Left renal cortex interstitium (tissue), 4 donors: Measurements from ENCODE around the gene FLVCR2. TPM values are rescaled to one million over a fixed set of nuclear protein-coding genes. Genes with fewer than 3 reads are reported as not detected.

Experiments used
- DNase-seq, 4 donors: peaks; one replicate each; pipeline ENCODE4 v3.0.0-alpha.2; 2013; ENCODE audit warnings: low read depth in 4 of 4, low spot score in 2 of 4, missing footprints in 1 of 4
- polyA plus RNA-seq, 4 donors: library from polyadenylated mRNA; unstranded; fragments of 120-200 nt; gene quantifications; one replicate each; pipeline ENCODE4 v1.2.1, GENCODE V29; 2013; ENCODE audit not compliant: insufficient read length in 4 of 4

The FLVCR2 gene
- 1 to 10 TPM; 5.5 to 8.8 (median 7.3) TPM for polyA plus RNA-seq

GRCh38 chr14:75578102-75578785, at the start of gene FLVCR2:
Gene FLVCR2 (plus strand): TSS chr14:75578620. CDS start chr14:75578973, 353 bp downstream.
- peak; percentile 17 to 55 (median 40) for DNase-seq

- no peak for DNase-seq
These were observed 47.2 kb upstream of the FLVCR2 start for GRCh38 chr14:75531256-75531655.

GRCh38 chr14:75531660-75532317, 46.6 kb upstream of the FLVCR2 start:
- no peak for DNase-seq

DNA sequence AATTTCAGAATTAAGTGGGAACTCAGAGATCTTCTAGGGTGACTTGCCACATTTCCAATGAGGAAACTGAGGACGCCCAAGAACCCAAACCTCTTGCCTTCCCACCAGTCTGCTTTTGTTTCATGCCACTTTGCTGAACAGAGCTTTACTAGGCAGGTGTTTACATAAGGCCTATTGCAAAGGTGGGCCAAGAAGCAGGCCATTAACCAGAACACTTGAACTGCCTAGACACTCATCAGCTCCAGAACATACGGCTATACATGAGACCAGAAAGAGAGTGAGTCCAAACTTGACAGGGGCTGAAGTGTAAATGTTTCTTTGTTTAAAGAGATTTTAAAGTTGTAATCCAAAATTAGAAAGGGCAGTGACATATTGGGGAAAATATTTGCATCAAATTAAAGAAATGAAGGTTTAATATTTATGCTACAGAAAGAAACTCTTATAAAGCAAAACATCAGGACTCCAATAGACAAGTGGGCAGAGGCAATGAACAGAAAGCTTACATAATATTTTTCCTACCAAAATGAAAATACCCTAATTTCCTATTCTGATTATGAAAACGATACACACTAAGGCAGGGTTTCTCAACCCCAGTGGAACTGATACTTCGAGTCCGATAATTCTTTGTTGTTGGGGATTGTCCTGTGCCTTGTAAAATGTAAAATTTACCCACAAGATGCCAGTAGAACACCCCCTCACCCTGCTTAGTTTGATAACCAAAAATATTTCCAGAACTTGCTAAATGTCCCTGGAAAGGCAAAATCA, 44.4 kb upstream of the FLVCR2 start:
- DNase-seq = no peak

- no peak for DNase-seq
These were observed 43.1 kb upstream of the FLVCR2 start for GRCh38 chr14:75535164-75535898.

DNA sequence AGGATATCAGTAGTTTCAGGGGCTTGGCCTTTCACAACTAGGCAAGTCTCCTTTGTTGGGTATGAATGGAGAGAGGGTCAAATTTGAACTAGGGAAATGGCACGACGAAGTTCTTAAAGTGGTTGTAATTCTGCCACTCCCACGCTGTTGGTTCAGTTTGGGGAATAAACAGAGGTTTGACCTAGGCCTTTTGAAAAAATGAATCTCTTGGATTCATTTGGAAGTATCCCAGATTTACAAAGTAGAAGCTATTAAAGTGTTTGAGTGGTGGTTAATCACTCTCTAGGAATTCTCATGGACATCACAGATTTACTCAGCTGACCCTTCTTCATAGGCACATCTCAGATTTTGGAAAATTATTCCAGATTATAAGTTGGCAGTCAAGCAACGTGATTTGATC, 41.3 kb upstream of the FLVCR2 start:
- DNase-seq = no peak

DNA sequence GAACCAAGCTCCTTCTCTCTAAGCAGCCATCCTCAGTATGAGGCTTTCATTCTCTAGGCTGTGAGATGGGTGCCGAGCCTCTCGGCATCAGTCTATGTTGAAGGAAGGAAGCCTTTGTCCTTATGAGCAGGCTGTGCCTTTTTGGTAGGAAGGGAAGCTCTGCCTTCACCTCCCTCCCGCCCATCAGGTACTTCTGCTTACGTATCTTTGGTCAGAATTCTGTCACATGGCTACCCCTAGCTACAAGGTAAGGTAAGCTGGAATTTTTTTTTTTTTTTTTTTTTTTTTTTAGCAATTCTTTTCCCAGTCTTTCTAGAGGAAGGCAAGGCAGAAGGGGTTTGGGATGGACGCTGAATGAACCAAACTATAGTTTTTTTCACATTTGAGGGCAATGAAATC, 39.3 kb upstream of the FLVCR2 start:
- DNase-seq = no peak

DNA sequence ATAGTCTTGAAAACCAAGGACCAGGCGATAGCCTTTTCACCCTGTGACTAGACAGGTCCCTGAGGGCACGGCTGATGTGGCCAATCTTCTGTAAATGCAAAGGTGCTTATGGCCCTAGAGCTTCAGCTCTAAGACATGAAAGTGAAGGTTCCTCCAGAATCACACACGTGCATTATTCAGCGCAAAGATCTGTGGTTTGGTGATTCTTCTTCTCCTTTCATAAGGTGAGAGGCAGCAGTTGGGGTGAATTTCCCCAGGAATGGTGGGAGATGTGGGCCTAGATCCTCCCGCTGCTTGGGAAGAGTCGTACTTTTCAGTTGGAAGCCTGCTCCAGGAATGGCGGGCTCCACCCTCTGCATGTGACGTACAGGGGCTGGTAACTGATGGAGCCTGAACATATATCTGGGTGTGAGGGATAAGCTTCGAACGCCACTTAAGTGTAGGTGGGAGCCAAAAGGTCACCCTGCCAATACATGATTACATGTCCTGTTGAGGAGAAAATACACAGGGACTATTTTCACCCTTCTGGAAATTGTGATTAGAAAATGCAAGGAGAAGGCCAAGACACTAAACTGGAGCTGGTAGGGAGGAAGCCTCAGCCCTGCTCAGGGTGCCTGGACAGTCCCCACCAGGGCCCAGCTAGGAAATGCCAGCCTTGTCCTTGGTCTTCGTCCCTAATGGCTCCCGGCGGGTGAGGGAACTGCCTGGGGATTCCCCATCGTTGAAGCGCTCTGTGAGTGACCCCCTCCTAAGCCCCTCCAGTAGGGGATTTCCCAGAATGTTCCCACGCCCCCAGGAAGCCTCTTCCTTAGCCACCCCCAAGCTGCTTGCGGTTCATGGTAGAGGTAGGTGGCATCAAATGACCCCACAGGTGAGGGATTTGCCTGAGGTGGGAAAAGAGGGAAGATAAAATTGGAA, 38.6 kb upstream of the FLVCR2 start:
- DNase-seq = no peak

DNA sequence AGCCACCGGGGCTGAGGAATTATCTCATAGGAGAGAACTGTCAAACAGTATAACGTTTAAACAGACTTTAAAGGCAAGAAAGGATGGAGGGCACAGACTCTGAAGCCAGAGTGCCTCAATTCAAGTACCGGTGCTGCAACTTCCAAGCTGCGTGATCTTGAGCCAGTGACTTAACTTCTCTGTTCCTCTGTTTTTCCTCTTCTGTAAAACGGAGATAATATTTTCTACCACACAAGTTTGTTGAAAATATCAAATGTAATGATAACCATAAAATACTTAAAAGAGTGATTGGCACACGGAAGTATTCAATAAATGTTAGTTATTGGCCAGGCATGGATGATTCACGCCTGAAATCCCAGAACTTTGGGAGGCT, 38.0 kb upstream of the FLVCR2 start:
- DNase-seq = no peak

DNA sequence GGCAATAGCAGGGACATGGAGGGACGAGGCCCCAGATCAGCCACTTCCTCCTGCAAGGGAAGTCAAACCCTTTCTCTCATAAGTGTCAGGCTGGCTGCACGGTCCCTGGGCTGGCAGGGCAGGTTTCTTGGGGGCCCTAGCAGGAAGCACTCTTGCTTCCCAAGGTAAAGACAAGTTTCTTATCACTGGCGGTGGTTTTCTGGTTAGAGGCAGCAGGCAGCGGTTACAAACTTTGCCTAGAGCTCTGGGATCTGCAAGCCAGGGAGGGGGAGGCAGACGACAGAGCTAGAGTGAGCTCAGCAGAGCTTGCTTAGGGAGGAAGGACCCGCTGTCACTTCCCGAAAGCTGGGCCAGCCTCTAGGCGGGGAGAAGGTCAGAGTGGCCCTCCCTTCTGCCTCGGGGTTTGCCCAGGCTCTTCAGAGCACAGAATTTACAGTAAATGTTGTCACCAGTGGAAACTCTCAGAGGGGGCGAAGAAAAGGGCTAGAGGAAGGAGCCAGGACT, 35.8 kb upstream of the FLVCR2 start:
- peak in 1 of 4 donors; percentile 8 for DNase-seq

GRCh38 chr14:75543253-75543652, 35.2 kb upstream of the FLVCR2 start:
- no peak for DNase-seq

- no peak for DNase-seq
These were observed 34.6 kb upstream of the FLVCR2 start for GRCh38 chr14:75543786-75544185.

- DNase-seq = no peak
These were observed 32.5 kb upstream of the FLVCR2 start for GRCh38 chr14:75545907-75546306.

GRCh38 chr14:75547552-75548250, 30.7 kb upstream of the FLVCR2 start:
- no peak for DNase-seq

DNA sequence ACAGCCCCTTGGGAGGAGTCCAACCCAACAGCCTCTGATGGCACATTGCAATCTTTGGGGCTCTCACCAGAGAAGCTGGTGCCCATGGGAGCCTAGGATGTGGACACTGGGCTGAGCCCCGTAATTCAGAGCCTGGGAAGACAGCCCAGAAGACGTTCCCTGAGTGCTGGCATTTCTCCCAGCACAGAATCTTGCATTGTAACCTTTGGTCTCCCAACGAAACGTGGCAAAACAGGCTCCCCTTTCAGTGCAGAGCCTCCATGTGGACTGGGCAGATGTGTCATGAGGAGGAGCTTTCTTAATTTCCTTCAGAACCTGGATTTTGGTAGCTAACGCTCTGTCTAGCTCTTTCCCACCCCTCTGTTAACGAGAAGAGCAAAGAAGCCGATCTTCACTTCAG, 29.9 kb upstream of the FLVCR2 start:
- DNase-seq = no peak

- DNase-seq = no peak
These were observed 29.3 kb upstream of the FLVCR2 start for GRCh38 chr14:75549169-75549568.

DNA sequence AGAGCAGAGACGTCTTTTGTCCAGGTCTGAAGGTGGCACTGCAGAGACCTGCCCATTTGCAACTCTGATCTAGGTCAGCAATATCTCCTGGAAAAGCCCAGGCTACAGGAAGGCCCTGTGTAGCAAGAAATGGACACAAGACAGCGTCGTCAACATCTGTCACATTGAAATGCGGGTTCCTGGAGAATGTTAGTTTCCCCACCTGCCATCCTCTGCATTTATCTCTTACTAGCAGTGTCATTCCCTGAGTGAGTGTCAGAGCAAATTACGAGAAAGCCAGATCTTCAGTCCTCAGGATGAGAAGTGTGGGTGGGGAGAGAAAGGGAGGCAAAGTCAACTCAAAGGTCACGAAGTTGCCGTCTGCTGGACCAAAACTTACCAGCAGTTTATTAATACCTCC, 27.4 kb upstream of the FLVCR2 start:
- no peak for DNase-seq

GRCh38 chr14:75553157-75553556, 25.3 kb upstream of the FLVCR2 start:
- DNase-seq = no peak

DNA sequence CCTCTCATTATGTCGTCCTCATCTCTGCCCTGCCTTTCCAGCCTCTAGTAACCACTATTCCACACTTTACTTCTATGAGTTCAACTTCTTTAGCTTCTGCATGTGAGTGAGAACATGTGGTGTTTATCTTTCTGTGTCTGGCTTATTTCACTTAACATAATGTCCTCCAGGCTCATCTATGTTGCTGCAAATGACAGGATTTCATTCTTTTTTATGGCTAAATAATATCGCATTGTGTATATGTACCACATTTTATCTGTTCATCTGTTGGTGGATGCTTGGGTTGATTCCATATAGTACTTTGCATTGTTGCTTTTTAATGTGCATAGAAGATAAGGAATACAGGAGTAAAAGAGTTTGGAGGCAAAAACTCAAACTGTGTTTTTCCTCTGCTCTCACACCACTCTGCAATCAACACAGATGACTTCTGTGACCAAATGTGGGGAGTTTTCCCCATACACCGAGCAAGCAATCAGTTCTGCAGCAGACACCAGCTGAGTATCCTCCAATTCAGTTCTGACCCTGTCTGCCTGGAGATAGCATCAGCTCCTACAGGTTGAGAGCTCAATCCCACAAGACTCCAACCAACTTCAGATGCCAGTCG, 24.6 kb upstream of the FLVCR2 start:
- DNase-seq = no peak
